Calu3 (cell line): ENCODE data around the gene RHBDF2. TPM values are rescaled to one million over a fixed set of nuclear protein-coding genes. Genes with fewer than 3 reads are reported as not detected.

Experiments
- BruUV-seq: library from RNA; stranded (reverse); fragments of 400-500 nt; replicated peaks from 2 replicates; lab custom pipeline; 2021; lab: Mats Ljungman, UMichigan
- CTCF ChIA-PET: fragments of 300-600 bp; sonication (Branson Sonifier 250); formaldehyde crosslinking; loops from one replicate; lab custom pipeline; 2022; ENCODE audit warnings: antibody characterized with exemption; lab: Charles Lee
- DNase-seq: peaks from one replicate; pipeline ENCODE4 v3.0.0; 2022
- H3K27ac Mint-ChIP-seq: one replicate; pipeline ENCODE4 v1.8.0; 2022; ENCODE audit warnings: mixed read lengths; ENCODE audit not compliant: unreplicated experiment
- H3K27me3 Mint-ChIP-seq: one replicate; pipeline ENCODE4 v1.8.0; 2022; ENCODE audit warnings: mixed read lengths; ENCODE audit not compliant: unreplicated experiment
- H3K36me3 Mint-ChIP-seq: one replicate; pipeline ENCODE4 v1.8.0; 2022; ENCODE audit warnings: mild to moderate bottlenecking, moderate library complexity, mixed read lengths; ENCODE audit not compliant: insufficient read depth, unreplicated experiment
- H3K4me1 Mint-ChIP-seq: one replicate; pipeline ENCODE4 v1.8.0; 2022; ENCODE audit warnings: mild to moderate bottlenecking, low read depth, mixed read lengths; ENCODE audit not compliant: unreplicated experiment
- H3K4me3 Mint-ChIP-seq: one replicate; pipeline ENCODE4 v1.8.0; 2022; ENCODE audit warnings: mild to moderate bottlenecking, low read depth, moderate library complexity, mixed read lengths; ENCODE audit not compliant: unreplicated experiment
- H3K9me3 Mint-ChIP-seq: one replicate; pipeline ENCODE4 v1.8.0; 2022; ENCODE audit warnings: low read depth, mixed read lengths; ENCODE audit not compliant: unreplicated experiment
- CTCF ChIP-seq: fragments of 200-600 bp; IDR thresholded peaks from one replicate; pipeline ENCODE4 v1.8.0; 2022; ENCODE audit warnings: antibody characterized with exemption; ENCODE audit not compliant: unreplicated experiment
- intact Hi-C: fragments of 100-400 bp; cut with micrococcal nuclease; formaldehyde crosslinking; loops from one replicate; pipeline ENCODE4 v1.10.0; 2022; ENCODE audit not compliant: unreplicated experiment
- total RNA-seq: library from RNA; stranded (reverse); gene quantifications from 2 replicates; pipeline ENCODE4 v1.2.3, GENCODE V29; 2022

Gene RHBDF2
- total RNA-seq, 1 experiment from 2014 or later, result 47.7 TPM

GRCh38 chr17:76433693-76434092 is 67.5 kb downstream of the RHBDF2 start:
- H3K36me3 Mint-ChIP-seq, result no peaks in the 10 kb centered on the region
- no peak overlapping the region for H3K4me3 Mint-ChIP-seq
- peaks cover 5% of the 10 kb centered on the region for H3K4me1 Mint-ChIP-seq
- DNase-seq, result no peak
- BruUV-seq, result no TSS peak
- CTCF ChIA-PET, result no interaction called here
- H3K27ac Mint-ChIP-seq, result no peak overlapping the region
- TF ChIP-seq CTCF, result no peak
- no peaks in the 10 kb centered on the region for H3K9me3 Mint-ChIP-seq
- intact Hi-C loops, result no loop called here
- H3K27me3 Mint-ChIP-seq, result no peaks in the 10 kb centered on the region

- TF ChIP-seq CTCF, result peak; percentile 68
- H3K9me3 Mint-ChIP-seq, result no peaks in the 10 kb centered on the region
- DNase-seq, result no peak
- CTCF ChIA-PET, result no interaction called here
- H3K27me3 Mint-ChIP-seq, result no peaks in the 10 kb centered on the region
- no peaks in the 10 kb centered on the region for H3K4me1 Mint-ChIP-seq
- intact Hi-C loops, result no loop called here
- H3K27ac Mint-ChIP-seq, result no peak overlapping the region
- H3K4me3 Mint-ChIP-seq, result no peak overlapping the region
- H3K36me3 Mint-ChIP-seq, result no peaks in the 10 kb centered on the region
- BruUV-seq, result no TSS peak
These were observed 68.4 kb downstream of the RHBDF2 start for GRCh38 chr17:76432712-76433336.

GRCh38 chr17:76432004-76432403 is 69.2 kb downstream of the RHBDF2 start:
- no TSS peak for BruUV-seq
- Mint-ChIP-seq H3K27me3 (no peaks in the 10 kb centered on the region), H3K27ac (no peak overlapping the region), H3K9me3 (no peaks in the 10 kb centered on the region), H3K4me3 (no peak overlapping the region), H3K36me3 (no peaks in the 10 kb centered on the region), H3K4me1 (no peaks in the 10 kb centered on the region)
- intact Hi-C loops, result no loop called here
- no peak for TF ChIP-seq CTCF
- DNase-seq, result no peak
- CTCF ChIA-PET, result no interaction called here

- DNase-seq, result no peak
- Mint-ChIP-seq H3K4me3 (no peak overlapping the region), H3K36me3 (no peaks in the 10 kb centered on the region), H3K4me1 (no peaks in the 10 kb centered on the region), H3K27me3 (no peaks in the 10 kb centered on the region), H3K9me3 (no peaks in the 10 kb centered on the region), H3K27ac (no peak overlapping the region)
- intact Hi-C loops, result no loop called here
- TF ChIP-seq CTCF, result no peak
- CTCF ChIA-PET, result no interaction called here
- no TSS peak for BruUV-seq
These were observed 69.7 kb downstream of the RHBDF2 start for GRCh38 chr17:76431509-76431908.
